ENCODE measurements around the gene CNIH1.

DNA sequence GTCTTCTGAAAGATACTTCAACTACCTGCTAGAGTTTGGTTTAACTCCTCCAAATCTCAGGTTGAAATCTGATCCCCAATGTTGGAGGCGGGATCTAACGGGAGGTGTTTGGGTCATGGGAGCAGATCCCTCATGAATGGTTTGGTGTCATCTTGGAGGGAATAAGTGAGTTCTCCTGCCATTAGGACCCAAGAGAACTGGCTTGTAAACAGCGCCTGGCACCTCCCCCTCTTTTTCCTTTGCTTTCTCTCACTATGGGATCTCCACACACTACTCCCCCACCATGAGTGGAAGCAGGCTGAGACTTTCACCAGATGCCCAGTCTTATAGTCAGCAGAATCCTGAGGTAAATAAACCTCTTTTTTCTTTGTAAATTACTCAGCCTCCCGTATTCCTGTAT, 2.5 kb downstream of the CNIH1 start:
- TF ChIP-seq, protein P1, sequence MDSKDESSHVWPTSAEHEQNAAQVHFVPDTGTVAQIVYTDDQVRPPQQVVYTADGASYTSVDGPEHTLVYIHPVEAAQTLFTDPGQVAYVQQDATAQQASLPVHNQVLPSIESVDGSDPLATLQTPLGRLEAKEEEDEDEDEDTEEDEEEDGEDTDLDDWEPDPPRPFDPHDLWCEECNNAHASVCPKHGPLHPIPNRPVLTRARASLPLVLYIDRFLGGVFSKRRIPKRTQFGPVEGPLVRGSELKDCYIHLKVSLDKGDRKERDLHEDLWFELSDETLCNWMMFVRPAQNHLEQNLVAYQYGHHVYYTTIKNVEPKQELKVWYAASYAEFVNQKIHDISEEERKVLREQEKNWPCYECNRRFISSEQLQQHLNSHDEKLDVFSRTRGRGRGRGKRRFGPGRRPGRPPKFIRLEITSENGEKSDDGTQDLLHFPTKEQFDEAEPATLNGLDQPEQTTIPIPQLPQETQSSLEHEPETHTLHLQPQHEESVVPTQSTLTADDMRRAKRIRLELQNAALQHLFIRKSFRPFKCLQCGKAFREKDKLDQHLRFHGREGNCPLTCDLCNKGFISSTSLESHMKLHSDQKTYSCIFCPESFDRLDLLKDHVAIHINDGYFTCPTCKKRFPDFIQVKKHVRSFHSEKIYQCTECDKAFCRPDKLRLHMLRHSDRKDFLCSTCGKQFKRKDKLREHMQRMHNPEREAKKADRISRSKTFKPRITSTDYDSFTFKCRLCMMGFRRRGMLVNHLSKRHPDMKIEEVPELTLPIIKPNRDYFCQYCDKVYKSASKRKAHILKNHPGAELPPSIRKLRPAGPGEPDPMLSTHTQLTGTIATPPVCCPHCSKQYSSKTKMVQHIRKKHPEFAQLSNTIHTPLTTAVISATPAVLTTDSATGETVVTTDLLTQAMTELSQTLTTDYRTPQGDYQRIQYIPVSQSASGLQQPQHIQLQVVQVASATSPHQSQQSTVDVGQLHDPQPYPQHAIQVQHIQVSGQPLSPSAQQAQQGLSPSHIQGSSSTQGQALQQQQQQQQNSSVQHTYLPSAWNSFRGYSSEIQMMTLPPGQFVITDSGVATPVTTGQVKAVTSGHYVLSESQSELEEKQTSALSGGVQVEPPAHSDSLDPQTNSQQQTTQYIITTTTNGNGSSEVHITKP (CRISPR knock-in tag; IDR thresholded peaks at IDR 0.05; ENCODE audit: low read depth), result no peak
- TF ChIP-seq RXRB (CRISPR knock-in tag; IDR thresholded peaks at IDR 0.05; ENCODE audit: borderline replicate concordance), result no peak
- no peak for TF ChIP-seq U2AF1 (optimal IDR thresholded peaks at IDR 0.05; ENCODE audit: low read depth, low read length)
- TF ChIP-seq, protein P2, sequence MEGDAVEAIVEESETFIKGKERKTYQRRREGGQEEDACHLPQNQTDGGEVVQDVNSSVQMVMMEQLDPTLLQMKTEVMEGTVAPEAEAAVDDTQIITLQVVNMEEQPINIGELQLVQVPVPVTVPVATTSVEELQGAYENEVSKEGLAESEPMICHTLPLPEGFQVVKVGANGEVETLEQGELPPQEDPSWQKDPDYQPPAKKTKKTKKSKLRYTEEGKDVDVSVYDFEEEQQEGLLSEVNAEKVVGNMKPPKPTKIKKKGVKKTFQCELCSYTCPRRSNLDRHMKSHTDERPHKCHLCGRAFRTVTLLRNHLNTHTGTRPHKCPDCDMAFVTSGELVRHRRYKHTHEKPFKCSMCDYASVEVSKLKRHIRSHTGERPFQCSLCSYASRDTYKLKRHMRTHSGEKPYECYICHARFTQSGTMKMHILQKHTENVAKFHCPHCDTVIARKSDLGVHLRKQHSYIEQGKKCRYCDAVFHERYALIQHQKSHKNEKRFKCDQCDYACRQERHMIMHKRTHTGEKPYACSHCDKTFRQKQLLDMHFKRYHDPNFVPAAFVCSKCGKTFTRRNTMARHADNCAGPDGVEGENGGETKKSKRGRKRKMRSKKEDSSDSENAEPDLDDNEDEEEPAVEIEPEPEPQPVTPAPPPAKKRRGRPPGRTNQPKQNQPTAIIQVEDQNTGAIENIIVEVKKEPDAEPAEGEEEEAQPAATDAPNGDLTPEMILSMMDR (CRISPR knock-in tag; IDR thresholded peaks at IDR 0.05), result no peak
- TF ChIP-seq PCBP1 (IDR thresholded peaks at IDR 0.05; ENCODE audit: borderline replicate concordance, low read depth, low read length), result no peak
- TF ChIP-seq, protein P3, sequence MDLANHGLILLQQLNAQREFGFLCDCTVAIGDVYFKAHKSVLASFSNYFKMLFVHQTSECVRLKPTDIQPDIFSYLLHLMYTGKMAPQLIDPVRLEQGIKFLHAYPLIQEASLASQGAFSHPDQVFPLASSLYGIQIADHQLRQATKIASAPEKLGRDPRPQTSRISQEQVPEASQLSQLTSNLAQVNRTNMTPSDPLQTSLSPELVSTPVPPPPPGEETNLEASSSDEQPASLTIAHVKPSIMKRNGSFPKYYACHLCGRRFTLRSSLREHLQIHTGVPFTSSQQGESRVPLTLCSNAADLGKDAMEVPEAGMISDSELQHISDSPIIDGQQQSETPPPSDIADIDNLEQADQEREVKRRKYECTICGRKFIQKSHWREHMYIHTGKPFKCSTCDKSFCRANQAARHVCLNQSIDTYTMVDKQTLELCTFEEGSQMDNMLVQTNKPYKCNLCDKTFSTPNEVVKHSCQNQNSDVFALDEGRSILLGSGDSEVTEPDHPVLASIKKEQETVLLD (CRISPR knock-in tag; IDR thresholded peaks at IDR 0.05; ENCODE audit: low read depth), result no peak
- no peak for TF ChIP-seq ZFP36 (IDR thresholded peaks at IDR 0.05; ENCODE audit: borderline replicate concordance, low read depth, low read length, partially characterized antibody)
- no peak for TF ChIP-seq ZFP37 (CRISPR knock-in tag; IDR thresholded peaks at IDR 0.05; ENCODE audit: borderline replicate concordance)

Measured in HepG2 (cell line).